Measurements from ENCODE around the gene SSC4D.
"Not testable (repeated sequence)": the region's sequence is repeated elsewhere in the genome, so short reads cannot be mapped to it uniquely, and the experiment has no call there.

Gene SSC4D

DNA sequence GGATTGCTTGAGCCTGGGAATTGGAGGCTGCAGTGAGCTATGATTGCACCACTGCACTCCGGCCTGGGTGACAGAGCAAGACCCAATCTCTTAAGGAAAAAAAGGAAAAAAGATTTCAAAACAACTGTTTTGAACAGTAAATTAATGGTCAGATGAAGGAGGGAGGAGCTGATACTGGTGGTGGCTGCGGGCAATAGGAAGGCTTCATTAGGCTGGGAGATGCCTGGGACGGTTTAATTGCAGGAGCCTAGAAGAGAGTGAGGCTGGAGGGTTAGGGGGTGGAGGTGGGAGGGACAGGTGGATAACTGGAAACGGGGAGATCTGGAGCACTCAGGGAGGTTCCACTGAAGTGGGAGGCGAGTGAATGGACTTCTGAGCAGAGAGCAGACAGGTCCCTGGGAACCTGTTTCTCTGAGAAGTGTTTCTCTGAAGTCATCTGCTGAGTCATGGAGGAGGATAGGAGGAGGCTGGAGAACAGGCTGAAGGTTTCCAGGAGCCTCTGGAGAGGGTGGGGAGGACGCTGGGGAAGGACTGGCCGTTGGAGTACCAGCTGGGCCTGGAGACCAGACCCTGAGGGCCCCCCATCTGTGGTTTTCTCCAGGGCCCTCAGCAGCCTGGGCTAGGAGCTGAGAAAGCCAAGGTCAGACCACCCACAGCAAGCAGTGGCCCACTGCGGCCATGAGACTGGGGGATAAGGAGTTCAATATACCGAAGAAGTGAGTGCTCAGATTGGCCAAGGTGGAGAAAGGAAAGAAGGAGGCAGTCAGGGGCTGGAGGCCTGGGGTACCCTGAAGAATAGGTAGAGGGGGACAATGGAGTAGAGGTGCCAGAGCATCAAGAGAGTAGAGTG, 36.3 kb downstream of the SSC4D start:
- Histone ChIP-seq H3K4me3 (ENCODE audit: low read depth, low read length) (no peak overlapping the region), H3K36me3 (no peaks in the 10 kb centered on the region), H3K9me3 (ENCODE audit: severe bottlenecking) (no peaks in the 10 kb centered on the region), H3K27me3 (ENCODE audit: insufficient read depth, low read depth, severe bottlenecking) (no peaks in the 10 kb centered on the region), H3K27ac (no peak overlapping the region)
- DNase-seq, result no peak
- TF ChIP-seq, protein P1, sequence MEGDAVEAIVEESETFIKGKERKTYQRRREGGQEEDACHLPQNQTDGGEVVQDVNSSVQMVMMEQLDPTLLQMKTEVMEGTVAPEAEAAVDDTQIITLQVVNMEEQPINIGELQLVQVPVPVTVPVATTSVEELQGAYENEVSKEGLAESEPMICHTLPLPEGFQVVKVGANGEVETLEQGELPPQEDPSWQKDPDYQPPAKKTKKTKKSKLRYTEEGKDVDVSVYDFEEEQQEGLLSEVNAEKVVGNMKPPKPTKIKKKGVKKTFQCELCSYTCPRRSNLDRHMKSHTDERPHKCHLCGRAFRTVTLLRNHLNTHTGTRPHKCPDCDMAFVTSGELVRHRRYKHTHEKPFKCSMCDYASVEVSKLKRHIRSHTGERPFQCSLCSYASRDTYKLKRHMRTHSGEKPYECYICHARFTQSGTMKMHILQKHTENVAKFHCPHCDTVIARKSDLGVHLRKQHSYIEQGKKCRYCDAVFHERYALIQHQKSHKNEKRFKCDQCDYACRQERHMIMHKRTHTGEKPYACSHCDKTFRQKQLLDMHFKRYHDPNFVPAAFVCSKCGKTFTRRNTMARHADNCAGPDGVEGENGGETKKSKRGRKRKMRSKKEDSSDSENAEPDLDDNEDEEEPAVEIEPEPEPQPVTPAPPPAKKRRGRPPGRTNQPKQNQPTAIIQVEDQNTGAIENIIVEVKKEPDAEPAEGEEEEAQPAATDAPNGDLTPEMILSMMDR (IDR thresholded peaks at IDR 0.05; ENCODE audit: low read depth, low read length), result no peak

DNA sequence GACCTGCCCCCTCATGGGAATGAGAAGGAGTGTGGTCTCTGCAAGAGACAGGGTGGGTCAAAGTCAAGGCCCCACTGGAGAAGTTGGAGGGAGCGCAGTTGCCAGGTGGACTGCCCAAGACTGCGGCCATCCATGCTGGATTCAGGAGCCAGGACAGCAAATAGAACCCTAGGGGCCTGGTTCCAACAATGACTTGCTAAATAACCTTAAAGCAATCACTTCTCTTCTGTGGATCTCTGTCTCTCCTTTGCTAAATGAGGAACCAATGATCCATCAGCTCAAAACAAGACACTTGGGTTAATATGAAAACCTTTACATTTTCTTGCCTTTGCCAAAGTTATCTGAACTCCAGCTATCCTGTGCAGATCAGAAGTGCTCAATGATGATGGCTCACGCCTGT, 38.1 kb downstream of the SSC4D start:
- no peak for DNase-seq

DNA sequence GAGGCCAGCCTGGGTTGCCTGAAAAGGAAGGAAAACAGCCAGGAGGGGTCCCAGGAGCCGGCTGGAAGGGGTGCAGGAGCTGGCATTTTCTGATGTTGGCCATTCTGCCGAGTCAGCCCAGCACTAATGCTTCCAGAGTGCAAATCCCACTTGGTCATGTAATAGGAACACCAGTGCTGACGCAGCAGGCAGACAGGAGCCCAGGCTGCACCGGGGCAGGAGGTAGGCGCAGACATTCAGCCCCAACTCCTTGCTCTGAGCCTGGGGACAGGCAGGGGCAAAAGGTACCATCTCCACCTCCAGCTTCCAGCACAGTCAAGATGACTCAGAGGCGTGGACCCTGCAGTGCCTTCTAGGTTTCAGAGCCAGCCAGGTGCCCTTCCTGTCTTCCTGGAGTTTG, 40.5 kb downstream of the SSC4D start:
- H3K27me3 ChIP-seq (ENCODE audit: insufficient read depth, low read depth, severe bottlenecking), result no peaks in the 10 kb centered on the region
- no peak for DNase-seq
- H3K9me3 ChIP-seq (ENCODE audit: severe bottlenecking), result no peaks in the 10 kb centered on the region
- no peaks in the 10 kb centered on the region for H3K36me3 ChIP-seq
- no peak overlapping the region for H3K27ac ChIP-seq
- H3K4me3 ChIP-seq (ENCODE audit: low read depth, low read length), result no peak overlapping the region
- TF ChIP-seq, protein P1 (IDR thresholded peaks at IDR 0.05; ENCODE audit: low read depth, low read length), result no peak

More for the DNA sequence above, 38.1 kb downstream of the SSC4D start:
- Histone ChIP-seq H3K36me3 (no peaks in the 10 kb centered on the region), H3K27me3 (ENCODE audit: insufficient read depth, low read depth, severe bottlenecking) (no peaks in the 10 kb centered on the region), H3K4me3 (ENCODE audit: low read depth, low read length) (no peak overlapping the region), H3K9me3 (ENCODE audit: severe bottlenecking) (no peaks in the 10 kb centered on the region), H3K27ac (no peak overlapping the region)
- TF ChIP-seq, protein P1 (IDR thresholded peaks at IDR 0.05; ENCODE audit: low read depth, low read length), result no peak

DNA sequence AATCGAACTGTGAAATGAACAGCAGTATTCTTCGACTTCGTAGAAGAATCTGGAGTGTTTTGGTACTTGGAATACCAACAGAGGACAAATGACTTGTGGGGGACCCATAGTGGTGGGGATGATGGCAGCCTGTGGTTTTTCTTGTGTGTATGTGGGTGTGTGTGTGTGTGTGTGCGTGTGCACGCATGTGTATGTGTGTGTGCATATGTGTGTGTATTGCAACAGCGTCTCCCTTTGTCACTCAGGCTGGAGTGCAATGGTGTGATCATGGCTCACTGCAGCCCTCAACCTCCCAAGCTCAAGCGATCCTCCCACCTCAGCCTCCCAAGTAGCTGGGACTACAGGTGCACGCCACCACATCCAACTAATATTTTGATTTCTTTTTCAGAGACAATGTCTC, 41.3 kb downstream of the SSC4D start:
- Histone ChIP-seq H3K9me3 (ENCODE audit: severe bottlenecking) (no peaks in the 10 kb centered on the region), H3K36me3 (no peaks in the 10 kb centered on the region), H3K27me3 (ENCODE audit: insufficient read depth, low read depth, severe bottlenecking) (no peaks in the 10 kb centered on the region), H3K4me3 (ENCODE audit: low read depth, low read length) (no peak overlapping the region), H3K27ac (no peak overlapping the region)
- DNase-seq, result no peak
- TF ChIP-seq, protein P1 (IDR thresholded peaks at IDR 0.05; ENCODE audit: low read depth, low read length), result no peak

DNA sequence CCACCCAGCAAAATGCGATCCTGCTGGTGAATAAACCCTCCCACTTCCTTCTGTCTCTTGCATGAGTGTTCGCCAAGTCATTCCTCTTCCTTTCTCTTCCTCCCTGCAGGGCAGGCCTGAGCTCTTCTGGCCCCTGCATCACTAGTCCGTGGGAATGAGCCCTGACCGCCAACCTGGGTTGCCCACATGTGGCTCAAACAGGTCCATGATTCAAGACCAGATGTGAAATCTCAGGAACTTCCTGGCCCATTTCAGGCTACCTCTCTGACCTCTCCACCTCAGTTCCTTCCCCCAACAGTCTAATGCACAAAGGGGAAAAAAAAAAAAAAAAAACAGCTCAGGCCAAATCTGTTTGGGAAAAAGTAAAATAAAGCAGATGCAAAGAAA, 45.3 kb downstream of the SSC4D start:
- H3K4me3 ChIP-seq (ENCODE audit: low read depth, low read length), result no peak overlapping the region
- no peak overlapping the region for H3K27ac ChIP-seq
- H3K36me3 ChIP-seq, result no peaks in the 10 kb centered on the region
- no peaks in the 10 kb centered on the region for H3K9me3 ChIP-seq (ENCODE audit: severe bottlenecking)
- H3K27me3 ChIP-seq (ENCODE audit: insufficient read depth, low read depth, severe bottlenecking), result no peaks in the 10 kb centered on the region
- TF ChIP-seq, protein P1 (IDR thresholded peaks at IDR 0.05; ENCODE audit: low read depth, low read length), result no peak
- no peak for DNase-seq

DNA sequence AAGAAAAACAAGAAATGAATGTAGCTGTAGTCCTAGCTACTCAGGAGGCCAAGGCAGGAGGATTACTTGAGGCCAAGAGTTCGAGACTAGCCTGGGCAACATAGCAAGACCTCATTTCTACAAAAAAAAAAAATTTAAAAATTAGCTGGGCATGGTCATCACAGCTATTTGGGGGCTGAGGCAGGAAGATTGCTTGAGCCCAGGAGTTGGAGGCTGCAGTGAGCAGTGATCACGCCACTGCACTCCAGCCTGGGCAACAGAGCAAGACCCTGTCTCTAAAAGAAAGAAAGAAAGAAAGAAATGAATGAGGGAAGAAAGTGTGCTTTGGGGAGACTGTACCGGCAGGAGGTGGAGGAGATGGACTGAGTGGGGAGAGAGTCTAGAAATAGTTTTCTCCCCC, 45.7 kb downstream of the SSC4D start:
- not testable (repeated sequence) for H3K9me3 ChIP-seq (ENCODE audit: severe bottlenecking); H3K27me3 ChIP-seq (ENCODE audit: insufficient read depth, low read depth, severe bottlenecking); H3K36me3 ChIP-seq; H3K4me3 ChIP-seq (ENCODE audit: low read depth, low read length); H3K27ac ChIP-seq; DNase-seq
